Measurements from ENCODE around the gene DCP1A.
"Not testable (repeated sequence)": the region's sequence is repeated elsewhere in the genome, so short reads cannot be mapped to it uniquely, and the experiment has no call there.

The DCP1A gene

GRCh38 chr3:53255423-53255774 is 91.9 kb downstream of the DCP1A start:
- Histone ChIP-seq H3K27ac (ENCODE audit: low read length) (peak overlapping the region; percentile 52), H3K4me3 (ENCODE audit: low read length) (peak overlapping the region; percentile 87), H3K27me3 (ENCODE audit: low read depth, low read length) (no peaks in the 10 kb centered on the region), H3K79me2 (ENCODE audit: low read length) (peaks cover 54% of the 10 kb centered on the region), H3K9ac (ENCODE audit: low read length) (peak overlapping the region; percentile 89), H3K4me1 (ENCODE audit: low read length) (peaks cover 13% of the 10 kb centered on the region), H3K4me2 (ENCODE audit: low read length) (peak overlapping the region; percentile 96), H3K36me3 (replicated peaks; ENCODE audit: low read depth, low read length) (peaks cover 19% of the 10 kb centered on the region), H2AFZ (ENCODE audit: low read depth, low read length) (no peak overlapping the region), H4K20me1 (ENCODE audit: insufficient read depth, low read length) (peaks cover 43% of the 10 kb centered on the region), H3K9me3 (ENCODE audit: insufficient read depth, low read length) (no peaks in the 10 kb centered on the region)
- no peak for TF ChIP-seq EZH2phosphoT487 (IDR thresholded peaks at IDR 0.05; ENCODE audit: low read depth)
- TF ChIP-seq, protein P1, sequence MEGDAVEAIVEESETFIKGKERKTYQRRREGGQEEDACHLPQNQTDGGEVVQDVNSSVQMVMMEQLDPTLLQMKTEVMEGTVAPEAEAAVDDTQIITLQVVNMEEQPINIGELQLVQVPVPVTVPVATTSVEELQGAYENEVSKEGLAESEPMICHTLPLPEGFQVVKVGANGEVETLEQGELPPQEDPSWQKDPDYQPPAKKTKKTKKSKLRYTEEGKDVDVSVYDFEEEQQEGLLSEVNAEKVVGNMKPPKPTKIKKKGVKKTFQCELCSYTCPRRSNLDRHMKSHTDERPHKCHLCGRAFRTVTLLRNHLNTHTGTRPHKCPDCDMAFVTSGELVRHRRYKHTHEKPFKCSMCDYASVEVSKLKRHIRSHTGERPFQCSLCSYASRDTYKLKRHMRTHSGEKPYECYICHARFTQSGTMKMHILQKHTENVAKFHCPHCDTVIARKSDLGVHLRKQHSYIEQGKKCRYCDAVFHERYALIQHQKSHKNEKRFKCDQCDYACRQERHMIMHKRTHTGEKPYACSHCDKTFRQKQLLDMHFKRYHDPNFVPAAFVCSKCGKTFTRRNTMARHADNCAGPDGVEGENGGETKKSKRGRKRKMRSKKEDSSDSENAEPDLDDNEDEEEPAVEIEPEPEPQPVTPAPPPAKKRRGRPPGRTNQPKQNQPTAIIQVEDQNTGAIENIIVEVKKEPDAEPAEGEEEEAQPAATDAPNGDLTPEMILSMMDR (IDR thresholded peaks at IDR 0.05; ENCODE audit: low read depth, low read length), result no peak

DNA sequence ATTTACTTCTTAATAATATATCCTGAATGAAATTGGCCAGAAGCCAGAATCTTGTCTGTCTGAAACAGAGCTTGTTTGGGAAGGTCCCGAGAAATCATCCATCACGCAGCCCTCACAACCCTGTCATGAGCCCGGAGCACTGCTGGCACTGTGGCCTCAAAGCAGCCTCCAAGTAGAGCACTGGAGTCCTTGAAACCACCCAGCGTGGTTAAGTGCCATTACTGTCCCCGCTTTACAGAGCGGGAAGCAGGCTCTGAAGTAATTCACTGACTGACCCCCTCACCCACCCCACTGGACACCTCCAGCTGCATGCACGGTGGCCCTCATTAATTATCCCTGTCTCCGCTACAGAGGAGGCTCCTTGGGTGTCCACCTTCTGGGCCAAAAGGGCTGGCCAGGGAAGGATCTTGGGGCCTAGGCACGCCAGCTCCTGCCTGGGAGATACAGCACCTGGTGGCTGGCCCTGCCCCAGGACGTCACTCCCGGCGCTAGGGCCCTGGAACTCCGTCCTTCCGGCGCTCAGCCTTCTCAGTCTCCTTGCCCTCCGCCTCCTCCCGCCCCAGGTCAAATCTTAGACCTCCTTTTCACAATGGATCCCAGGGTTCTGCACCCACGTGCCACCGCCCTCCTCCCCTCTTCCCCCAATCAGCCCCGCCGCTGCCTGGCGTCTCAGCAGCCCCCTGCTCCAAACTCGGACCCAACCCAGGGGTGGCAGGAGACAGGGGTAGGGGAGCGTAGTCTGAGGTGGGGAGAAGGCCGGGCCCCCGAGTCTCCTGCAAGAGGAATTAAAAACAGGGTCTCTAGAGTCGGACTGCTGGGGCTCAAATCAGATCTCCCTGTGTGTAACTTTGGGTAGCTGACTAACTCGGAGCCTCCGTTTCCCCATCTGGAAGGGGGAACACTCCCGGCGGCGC is 92.6 kb downstream of the DCP1A start:
- Histone ChIP-seq H2AFZ (ENCODE audit: low read depth, low read length) (no peak overlapping the region), H3K9ac (ENCODE audit: low read length) (peak overlapping the region; percentile 89), H3K4me1 (ENCODE audit: low read length) (peaks cover 13% of the 10 kb centered on the region), H3K4me3 (ENCODE audit: low read length) (peak overlapping the region; percentile 87), H3K79me2 (ENCODE audit: low read length) (peaks cover 60% of the 10 kb centered on the region), H4K20me1 (ENCODE audit: insufficient read depth, low read length) (peaks cover 50% of the 10 kb centered on the region), H3K27ac (ENCODE audit: low read length) (peak overlapping the region; percentile 52), H3K27me3 (ENCODE audit: low read depth, low read length) (no peaks in the 10 kb centered on the region), H3K9me3 (ENCODE audit: insufficient read depth, low read length) (no peaks in the 10 kb centered on the region), H3K36me3 (replicated peaks; ENCODE audit: low read depth, low read length) (peaks cover 19% of the 10 kb centered on the region), H3K4me2 (ENCODE audit: low read length) (peak overlapping the region; percentile 96)
- TF ChIP-seq, protein P1 (IDR thresholded peaks at IDR 0.05; ENCODE audit: low read depth, low read length), result no peak
- TF ChIP-seq EZH2phosphoT487 (IDR thresholded peaks at IDR 0.05; ENCODE audit: low read depth), result no peak

- TF ChIP-seq, protein P1 (IDR thresholded peaks at IDR 0.05; ENCODE audit: low read depth, low read length), result no peak
- TF ChIP-seq EZH2phosphoT487 (IDR thresholded peaks at IDR 0.05; ENCODE audit: low read depth), result no peak
- no peaks in the 10 kb centered on the region for H3K9me3 ChIP-seq (ENCODE audit: insufficient read depth, low read length)
- no peaks in the 10 kb centered on the region for H3K27me3 ChIP-seq (ENCODE audit: low read depth, low read length)
- peaks cover 19% of the 10 kb centered on the region for H3K36me3 ChIP-seq (replicated peaks; ENCODE audit: low read depth, low read length)
- peak overlapping the region; percentile 89 for H3K9ac ChIP-seq (ENCODE audit: low read length)
- H3K4me3 ChIP-seq (ENCODE audit: low read length), result peak overlapping the region; percentile 87
- peak overlapping the region; percentile 18; the same call in 1 of the 2 replicates for H3K27ac ChIP-seq (ENCODE audit: low read length)
- H3K4me1 ChIP-seq (ENCODE audit: low read length), result peaks cover 13% of the 10 kb centered on the region
- peak overlapping the region; percentile 96 for H3K4me2 ChIP-seq (ENCODE audit: low read length)
- H2AFZ ChIP-seq (ENCODE audit: low read depth, low read length), result no peak overlapping the region
- peaks cover 69% of the 10 kb centered on the region for H3K79me2 ChIP-seq (ENCODE audit: low read length)
- peaks cover 56% of the 10 kb centered on the region for H4K20me1 ChIP-seq (ENCODE audit: insufficient read depth, low read length)
These were observed 93.4 kb downstream of the DCP1A start for GRCh38 chr3:53253707-53254508.

DNA sequence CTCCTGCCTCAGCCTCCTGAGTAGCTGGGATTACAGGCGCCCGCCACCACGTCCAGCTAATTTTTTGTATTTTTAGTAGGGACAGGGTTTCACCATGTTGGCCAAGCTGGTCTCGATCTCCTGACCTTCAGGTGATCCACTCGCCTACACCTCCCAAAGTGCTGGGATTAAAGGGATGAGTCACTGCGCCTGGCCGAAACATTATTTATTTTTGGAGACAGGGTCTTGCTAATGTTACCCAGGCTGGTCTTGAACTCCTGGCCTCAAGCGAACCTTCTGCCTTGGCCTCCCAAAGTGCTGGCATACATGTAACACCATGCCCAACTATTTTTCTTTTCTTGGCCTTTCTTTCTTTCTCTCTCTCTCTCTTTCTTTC is 94.4 kb downstream of the DCP1A start:
- Histone ChIP-seq H4K20me1 (ENCODE audit: insufficient read depth, low read length) (peaks cover 64% of the 10 kb centered on the region), H3K36me3 (replicated peaks; ENCODE audit: low read depth, low read length) (peaks cover 19% of the 10 kb centered on the region), H3K79me2 (ENCODE audit: low read length) (peaks cover 79% of the 10 kb centered on the region), H3K4me1 (ENCODE audit: low read length) (peaks cover 13% of the 10 kb centered on the region)
- H3K9ac ChIP-seq (ENCODE audit: low read length); H3K4me2 ChIP-seq (ENCODE audit: low read length); H3K27ac ChIP-seq (ENCODE audit: low read length); H2AFZ ChIP-seq (ENCODE audit: low read depth, low read length); H3K4me3 ChIP-seq (ENCODE audit: low read length); H3K9me3 ChIP-seq (ENCODE audit: insufficient read depth, low read length); H3K27me3 ChIP-seq (ENCODE audit: low read depth, low read length): not testable (repeated sequence)
